Esophagus muscularis mucosa (tissue), 4 donors: Measurements from ENCODE around the gene RAI1. TPM values are rescaled to one million over a fixed set of nuclear protein-coding genes. Genes with fewer than 3 reads are reported as not detected.

Experiments
- DNase-seq: peaks from one replicate; pipeline ENCODE4 v3.0.0-alpha.2; 2017; ENCODE audit errors: extremely low spot score
- H3K27ac ChIP-seq, 4 donors: fragments of 200-600 bp; sonication (generic); replicated peaks in 1 of 4; 1 replicate in 3 of 4; 2 replicates in 1 of 4; pipeline ENCODE4 v1.5.1; 2016 to 2019; ENCODE audit warnings: mild to moderate bottlenecking in 1 of 4
- H3K27me3 ChIP-seq, 4 donors: fragments of 200-600 bp; sonication (generic); one replicate each; pipeline versions ENCODE4 v1.5.1 to v1.6.0; 2016 to 2019
- H3K36me3 ChIP-seq, 4 donors: fragments of 200-600 bp; sonication (generic); one replicate each; pipeline ENCODE4 v1.5.1; 2016 to 2019
- H3K4me1 ChIP-seq, 4 donors: fragments of 200-600 bp; sonication (generic); one replicate each; pipeline ENCODE4 v1.5.1; 2016 to 2019
- H3K4me3 ChIP-seq, 4 donors: fragments of 200-600 bp; sonication (generic); 1 replicate in 2 of 4; 2 replicates in 2 of 4; pipeline ENCODE4 v1.5.1; 2016 to 2019; ENCODE audit warnings: mild to moderate bottlenecking in 4 of 4, moderate library complexity in 1 of 4
- H3K9me3 ChIP-seq, 4 donors: fragments of 200-600 bp; sonication (generic); 1 replicate in 3 of 4; 2 replicates in 1 of 4; pipeline ENCODE4 v1.5.1; 2016 to 2019
- CTCF ChIP-seq, 3 experiments: fragments of 200-600 bp in 2 of 3; fragments of 450-650 bp in 1 of 3; sonication (generic) in 2 of 3; IDR thresholded peaks; one replicate each; pipeline ENCODE4 v1.5.1; 2017 to 2019; ENCODE audit warnings: antibody characterized with exemption in 3 of 3, mild to moderate bottlenecking in 2 of 3, moderate library complexity in 1 of 3
- EP300 ChIP-seq: sonication (generic); formaldehyde crosslinking; IDR thresholded peaks from one replicate; pipeline ENCODE4 v1.6.1; 2017; ENCODE audit warnings: antibody characterized with exemption
- POLR2A ChIP-seq: fragments of 450-650 bp; IDR thresholded peaks from one replicate; pipeline ENCODE4 v1.6.1; 2017; ENCODE audit warnings: antibody characterized with exemption, moderate library complexity, mild to moderate bottlenecking, low read depth
- POLR2AphosphoS5 ChIP-seq, 2 donors: sonication (generic); formaldehyde crosslinking; IDR thresholded peaks; one replicate each; pipeline ENCODE4 v1.6.1; 2017; ENCODE audit warnings: antibody characterized with exemption in 2 of 2
- WGBS: methylation state at CpG from one replicate; pipeline ENCODE4 v1.1.5; 2018; 5-methylcytosine and 5-hydroxymethylcytosine counted together
- intact Hi-C: fragments of 100-400 bp; cut with DNase I; formaldehyde crosslinking; loops from one replicate; pipeline ENCODE4 v1.15.1; 2023
- total RNA-seq, 4 donors: library from RNA; depleted of rRNA; stranded (reverse); fragments of >200 nt; gene quantifications; one replicate each; pipeline versions ENCODE4 v1.1.0 to v1.2.1, GENCODE V29; 2016

RAI1 gene
- total RNA-seq, 4 donors from 2014 or later, result 18.7 to 41.3 (median 28.3) TPM

DNA sequence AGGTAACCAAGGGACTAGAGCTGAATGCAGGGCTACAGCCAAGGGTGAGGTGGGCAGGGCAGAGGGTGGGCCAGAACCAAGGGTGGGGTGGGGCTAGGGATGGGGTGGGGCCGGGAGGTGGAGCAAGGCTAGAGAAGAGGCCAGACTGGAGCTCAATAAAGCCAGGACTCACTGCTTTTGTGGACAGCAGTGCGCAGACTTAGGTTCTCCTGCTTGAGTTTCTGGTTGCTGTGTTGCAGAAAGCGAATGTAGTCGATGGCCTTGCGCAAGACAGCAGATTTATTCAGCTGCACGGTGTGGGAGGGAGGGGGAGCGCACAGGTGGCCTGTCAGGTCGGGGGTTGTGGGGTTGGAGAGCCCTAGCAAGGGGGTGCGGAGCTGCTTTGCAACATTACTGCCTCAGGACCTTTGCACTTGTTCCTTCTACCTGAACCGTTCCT, 136.8 kb downstream of the RAI1 start:
- no peak overlapping the region for H3K4me3 ChIP-seq
- no peaks in the 10 kb centered on the region for H3K27me3 ChIP-seq
- peak overlapping the region in 2 of 4 donors; percentile 43 to 51 for H3K27ac ChIP-seq
- H3K4me1 ChIP-seq, result peaks cover 44 to 97% (median 78%) of the 10 kb centered on the region in 4 donors
- intact Hi-C loops, result no loop called here
- no peak for TF ChIP-seq CTCF (IDR thresholded peaks at IDR 0.05)
- no peak for TF ChIP-seq EP300
- no peak for TF ChIP-seq POLR2AphosphoS5 (IDR thresholded peaks at IDR 0.05)
- TF ChIP-seq POLR2A, result no peak
- no peaks in the 10 kb centered on the region for H3K9me3 ChIP-seq
- H3K36me3 ChIP-seq, result peaks cover 20 to 77% (median 57%) of the 10 kb centered on the region in 4 donors
- DNase-seq, result no peak
- WGBS, result 81% methylated on average over 6 of the region's 10 CpGs

GRCh38 chr17:17819111-17819510, 137.9 kb downstream of the RAI1 start:
- 71% methylated on average over 10 of the region's 12 CpGs for WGBS
- no peak overlapping the region for H3K4me3 ChIP-seq
- TF ChIP-seq CTCF (IDR thresholded peaks at IDR 0.05) (no peak), EP300 (no peak), POLR2AphosphoS5 (IDR thresholded peaks at IDR 0.05) (no peak), POLR2A (no peak)
- H3K4me1 ChIP-seq, result peaks cover 47 to 95% (median 84%) of the 10 kb centered on the region in 4 donors
- intact Hi-C loops, result no loop called here
- H3K27me3 ChIP-seq, result no peaks in the 10 kb centered on the region
- DNase-seq, result no peak
- no peaks in the 10 kb centered on the region for H3K9me3 ChIP-seq
- peaks cover 17 to 67% (median 50%) of the 10 kb centered on the region in 4 donors for H3K36me3 ChIP-seq
- peak overlapping the region in 1 of 4 donors; percentile 50 for H3K27ac ChIP-seq

DNA sequence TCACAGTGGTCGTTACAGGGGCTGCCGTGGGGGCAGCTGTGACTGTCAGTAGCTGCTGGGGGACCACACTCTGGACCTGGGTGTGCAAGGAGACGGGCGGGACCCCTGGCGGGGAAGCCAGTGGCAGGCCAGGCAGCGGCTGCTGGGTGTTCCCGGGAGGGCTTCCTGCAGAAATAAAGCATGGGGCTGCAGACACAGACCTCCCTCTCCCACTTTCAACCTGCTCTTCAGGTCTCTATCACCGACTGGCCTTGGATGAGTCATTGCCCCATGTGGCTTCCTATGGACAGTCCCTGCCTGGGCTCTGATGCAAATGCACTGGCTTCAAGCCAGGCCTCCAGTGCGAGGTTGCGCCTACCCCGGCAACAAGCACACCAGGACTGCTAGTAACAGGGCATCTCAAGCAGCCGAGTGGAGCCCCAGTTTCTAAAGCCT, 138.3 kb downstream of the RAI1 start:
- 27% methylated on average over 4 of the region's 12 CpGs for WGBS
- Histone ChIP-seq H3K4me3 (no peak overlapping the region), H3K27me3 (no peaks in the 10 kb centered on the region), H3K27ac (peak overlapping the region in 1 of 4 donors; percentile 50), H3K4me1 (peaks cover 47 to 95% (median 85%) of the 10 kb centered on the region in 4 donors), H3K9me3 (no peaks in the 10 kb centered on the region), H3K36me3 (peaks cover 16 to 62% (median 46%) of the 10 kb centered on the region in 4 donors)
- TF ChIP-seq EP300, result no peak
- no peak for TF ChIP-seq POLR2A
- peak in 1 of 2 donors; percentile 22 for TF ChIP-seq POLR2AphosphoS5 (IDR thresholded peaks at IDR 0.05)
- DNase-seq, result no peak
- intact Hi-C loops, result no loop called here

- Histone ChIP-seq H3K27me3 (no peaks in the 10 kb centered on the region), H3K4me1 (peaks cover 47 to 95% (median 85%) of the 10 kb centered on the region in 4 donors), H3K27ac (peak overlapping the region in 2 of 4 donors; percentile 20 to 50), H3K9me3 (no peaks in the 10 kb centered on the region), H3K4me3 (no peak overlapping the region), H3K36me3 (peaks cover 12 to 57% (median 41%) of the 10 kb centered on the region in 4 donors)
- intact Hi-C loops, result no loop called here
- no peak for DNase-seq
- 88% methylated on average over 8 of the region's 10 CpGs for WGBS
- TF ChIP-seq POLR2AphosphoS5 (IDR thresholded peaks at IDR 0.05) (no peak), CTCF (IDR thresholded peaks at IDR 0.05) (no peak), EP300 (no peak)
Measured at GRCh38 chr17:17820046-17820445, 138.8 kb downstream of the RAI1 start.

- H3K9me3 ChIP-seq, result no peaks in the 10 kb centered on the region
- no peak for DNase-seq
- H3K27me3 ChIP-seq, result no peaks in the 10 kb centered on the region
- intact Hi-C loops, result no loop called here
- H3K4me3 ChIP-seq, result peak overlapping the region in 1 of 4 donors; percentile 55
- peaks cover 11 to 52% (median 38%) of the 10 kb centered on the region in 4 donors for H3K36me3 ChIP-seq
- TF ChIP-seq CTCF (IDR thresholded peaks at IDR 0.05) (no peak), EP300 (no peak), POLR2AphosphoS5 (IDR thresholded peaks at IDR 0.05) (no peak), POLR2A (no peak)
- H3K27ac ChIP-seq, result peak overlapping the region in 1 of 4 donors; percentile 20
- WGBS, result 77% methylated on average over 7 of the region's 7 CpGs
- H3K4me1 ChIP-seq, result peaks cover 47 to 95% (median 85%) of the 10 kb centered on the region in 4 donors
Measured at GRCh38 chr17:17820463-17821158, 139.4 kb downstream of the RAI1 start.
